ENCODE data around the gene GABRB1.

The GABRB1 gene

GRCh38 chr4:47049347-47049746, 18.0 kb downstream of the GABRB1 start:
- no peak for DNase-seq (ENCODE audit: low read depth)

DNA sequence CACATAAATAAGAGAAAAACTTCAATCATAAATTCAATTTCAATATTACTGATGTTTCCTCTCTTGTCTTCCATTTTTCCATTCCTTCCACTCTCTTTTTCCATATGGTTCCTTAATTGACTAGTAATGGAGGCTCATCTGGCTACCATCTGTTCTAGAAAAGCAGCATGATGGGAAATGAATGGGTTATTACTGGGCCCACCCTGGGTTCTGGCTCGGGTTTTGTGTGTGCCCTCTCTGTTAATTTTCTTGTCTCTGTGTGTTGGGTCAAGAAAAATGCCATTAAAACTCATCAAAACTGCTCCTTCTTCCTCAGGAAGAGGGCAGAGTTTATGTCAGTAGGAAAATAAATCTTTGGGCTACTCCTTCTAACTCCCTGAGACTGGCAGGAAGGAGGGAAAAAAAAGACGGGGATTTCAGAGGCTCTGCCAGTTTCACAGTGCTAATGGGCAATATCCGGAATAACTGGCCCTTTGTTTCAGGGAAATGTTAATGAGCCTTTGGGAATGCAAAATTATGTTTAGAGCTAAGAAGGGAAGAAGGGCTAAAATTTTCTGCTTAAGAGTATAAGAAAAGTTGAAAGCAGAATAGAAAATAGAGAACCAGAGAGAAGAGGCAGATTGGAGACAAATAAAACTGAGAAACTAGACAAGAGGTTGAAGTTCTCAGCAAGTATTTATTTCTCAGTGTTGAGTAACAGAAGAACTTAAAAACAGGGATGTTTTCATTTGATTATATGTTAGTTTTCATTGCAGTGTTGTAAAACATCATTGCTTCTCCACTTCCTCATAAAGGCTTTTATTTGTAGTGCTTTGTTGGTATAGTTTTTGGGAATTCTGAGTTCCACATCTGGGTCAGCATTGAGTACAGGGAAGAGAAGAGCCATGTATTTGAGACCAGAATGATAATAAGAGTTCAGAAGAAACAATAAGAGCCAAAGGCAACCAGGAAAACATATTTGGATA, 19.7 kb downstream of the GABRB1 start:
- DNase-seq (ENCODE audit: low read depth), result no peak

GRCh38 chr4:47053485-47053884, 22.1 kb downstream of the GABRB1 start:
- no peak for DNase-seq (ENCODE audit: low read depth)

DNA sequence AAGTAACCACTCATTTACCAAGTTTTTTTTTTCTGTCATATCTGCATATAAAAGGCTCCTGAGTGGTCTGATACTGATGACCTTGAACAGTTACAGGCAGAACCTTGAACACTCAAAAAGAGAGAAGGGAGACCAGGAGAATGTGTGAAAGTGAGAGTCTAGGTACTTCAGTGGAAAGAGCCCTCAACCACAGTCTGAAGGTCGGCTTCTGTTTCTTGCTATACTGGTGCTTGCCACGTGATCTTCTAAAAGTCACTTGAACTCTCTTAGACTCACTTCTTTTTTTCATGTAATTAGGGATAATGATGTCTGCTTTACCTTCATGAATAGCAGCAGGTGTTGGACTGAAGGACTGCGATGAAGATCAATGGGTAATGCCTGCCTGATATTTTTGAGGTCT, 22.8 kb downstream of the GABRB1 start:
- no peak for DNase-seq (ENCODE audit: low read depth)

- no peak for DNase-seq (ENCODE audit: low read depth)
These were observed 26.6 kb downstream of the GABRB1 start for GRCh38 chr4:47057991-47058390.

DNA sequence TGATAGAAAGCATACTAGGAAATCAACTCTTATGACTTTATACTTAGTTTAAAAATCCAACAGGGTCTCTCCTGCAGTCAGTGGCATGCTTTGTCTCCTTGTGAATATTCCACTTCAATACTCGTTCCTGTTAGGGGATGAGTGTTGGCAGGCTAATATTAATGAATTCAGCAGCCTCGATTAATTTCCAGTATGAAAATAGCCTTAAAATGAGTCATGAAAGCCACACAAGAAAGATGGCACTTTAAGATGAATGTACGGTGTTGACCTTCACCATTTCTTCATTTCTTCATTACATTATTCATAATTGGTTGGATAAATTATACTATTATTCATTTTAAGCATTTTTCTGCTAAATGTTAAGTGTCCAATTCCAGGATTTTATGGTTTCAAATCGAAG, 29.2 kb downstream of the GABRB1 start:
- DNase-seq (ENCODE audit: low read depth), result no peak

DNA sequence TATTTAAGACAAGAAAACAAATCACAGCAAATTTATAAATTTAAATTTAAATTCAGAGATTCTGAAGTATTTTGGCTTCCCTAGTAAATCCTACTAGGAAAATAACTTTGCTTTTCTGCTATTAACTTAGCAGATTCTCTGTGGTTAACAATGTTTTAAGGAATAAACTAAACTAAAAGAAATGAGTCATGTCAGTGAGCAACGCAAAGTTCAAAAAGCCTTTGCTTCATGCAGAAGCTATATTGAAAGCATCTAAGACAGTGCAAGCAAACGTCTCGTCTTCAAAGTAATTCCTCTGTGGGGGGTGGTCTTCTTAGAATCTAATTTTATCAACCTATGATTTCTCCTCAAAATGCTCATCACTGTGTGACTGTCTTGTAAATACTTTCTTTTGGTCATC, 30.1 kb downstream of the GABRB1 start:
- DNase-seq (ENCODE audit: low read depth), result no peak

DNA sequence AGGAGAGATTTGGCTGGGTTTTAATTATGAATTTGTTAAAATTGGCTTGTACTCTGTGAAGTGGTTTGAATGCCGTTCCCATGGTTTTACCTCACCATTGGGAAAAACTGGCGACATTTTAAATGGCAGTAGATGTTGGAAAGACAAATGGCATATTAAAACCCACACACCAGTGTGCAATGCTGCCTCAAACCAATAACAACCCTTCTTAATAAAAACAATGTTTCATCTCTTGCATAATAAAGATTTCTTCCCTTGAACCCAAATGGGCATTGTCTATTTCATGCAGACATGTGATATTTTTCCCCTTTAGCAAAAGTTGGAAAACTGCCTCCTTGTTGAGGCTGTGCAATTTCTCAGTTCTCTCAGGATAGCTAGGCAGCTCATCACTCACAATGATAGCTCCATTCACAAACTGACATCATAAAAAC, 33.7 kb downstream of the GABRB1 start:
- DNase-seq (ENCODE audit: low read depth), result no peak

- DNase-seq (ENCODE audit: low read depth), result no peak
These were observed 37.6 kb downstream of the GABRB1 start for GRCh38 chr4:47068986-47069385.

DNA sequence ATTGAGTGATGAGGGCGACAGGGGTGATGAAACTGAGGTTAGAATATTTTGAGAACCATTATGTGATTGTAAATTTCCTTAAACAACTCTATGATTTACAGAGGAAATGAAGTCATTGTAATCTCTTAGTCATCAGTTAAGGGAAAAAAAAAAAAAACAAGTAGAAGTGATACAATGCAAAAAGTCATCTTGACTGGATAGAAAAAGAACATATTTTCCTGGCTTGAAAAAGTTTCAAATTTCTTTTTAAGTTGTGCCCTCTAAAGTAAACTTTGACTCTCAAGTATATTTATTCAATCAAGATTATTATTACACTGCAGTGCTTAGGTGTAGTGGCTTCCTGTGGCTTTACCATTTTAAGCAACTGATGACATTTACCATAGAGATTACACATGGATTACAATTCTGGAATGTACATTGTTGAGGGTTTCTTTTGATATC, 40.6 kb downstream of the GABRB1 start:
- no peak for DNase-seq (ENCODE audit: low read depth)

DNA sequence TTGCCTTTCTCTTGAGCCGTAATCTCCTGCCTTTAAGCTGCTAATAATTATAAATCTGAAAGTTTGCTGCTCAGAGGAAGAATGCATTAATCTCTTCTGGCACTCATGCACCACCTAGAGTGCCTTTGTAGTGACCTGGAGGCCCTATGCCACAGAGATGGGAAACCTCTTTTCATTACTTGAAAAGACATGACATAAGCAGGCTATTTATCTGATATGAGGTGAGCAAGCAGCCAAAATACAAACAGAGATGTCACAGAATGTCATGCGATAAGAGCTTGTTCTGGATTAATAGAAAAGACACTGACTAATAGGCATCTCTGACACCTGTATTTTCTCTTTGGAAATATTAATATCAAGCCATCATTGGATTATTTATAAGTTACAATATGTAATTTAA, 42.3 kb downstream of the GABRB1 start:
- no peak for DNase-seq (ENCODE audit: low read depth)

DNA sequence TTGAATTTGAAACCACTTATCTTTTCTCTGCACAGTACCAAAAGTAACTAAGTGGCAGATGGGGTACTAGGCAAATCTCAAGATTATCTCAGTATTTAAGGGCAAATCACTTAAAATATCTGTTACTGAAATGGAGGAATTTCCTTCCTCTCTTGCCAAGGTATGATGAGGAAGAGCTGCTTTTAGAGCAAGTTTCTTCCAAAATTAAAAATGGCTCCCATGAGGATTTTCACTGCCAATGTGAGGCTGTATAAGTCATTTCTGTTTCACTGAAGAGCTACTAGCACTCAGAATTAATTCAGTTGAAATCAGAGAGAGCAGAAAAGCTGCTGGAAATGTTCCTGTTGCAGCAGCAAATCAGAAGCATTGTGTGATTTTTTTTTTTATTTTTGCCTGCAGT, 43.4 kb downstream of the GABRB1 start:
- no peak for DNase-seq (ENCODE audit: low read depth)

- no peak for DNase-seq (ENCODE audit: low read depth)
These were observed 43.9 kb downstream of the GABRB1 start for GRCh38 chr4:47075262-47075661.

DNA sequence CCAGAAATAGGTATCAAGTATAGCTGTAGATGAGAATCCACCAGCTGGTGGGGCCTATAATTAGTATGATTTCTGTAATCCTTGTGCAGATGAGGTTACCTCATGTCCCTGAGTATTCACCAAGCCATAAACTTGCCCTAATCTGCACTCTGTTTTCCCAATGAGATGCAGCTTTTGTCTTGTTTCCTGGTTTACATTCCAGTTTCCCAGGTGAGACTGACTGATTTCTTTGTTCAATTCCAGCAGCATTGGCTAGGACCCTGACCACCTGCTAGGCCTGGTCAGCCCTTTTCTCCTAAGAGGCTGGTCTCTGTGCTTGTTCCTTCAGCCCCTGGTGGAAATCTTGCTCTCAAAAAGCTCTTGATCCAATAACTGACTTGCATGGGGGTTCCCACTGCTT, 44.6 kb downstream of the GABRB1 start:
- no peak for DNase-seq (ENCODE audit: low read depth)

DNA sequence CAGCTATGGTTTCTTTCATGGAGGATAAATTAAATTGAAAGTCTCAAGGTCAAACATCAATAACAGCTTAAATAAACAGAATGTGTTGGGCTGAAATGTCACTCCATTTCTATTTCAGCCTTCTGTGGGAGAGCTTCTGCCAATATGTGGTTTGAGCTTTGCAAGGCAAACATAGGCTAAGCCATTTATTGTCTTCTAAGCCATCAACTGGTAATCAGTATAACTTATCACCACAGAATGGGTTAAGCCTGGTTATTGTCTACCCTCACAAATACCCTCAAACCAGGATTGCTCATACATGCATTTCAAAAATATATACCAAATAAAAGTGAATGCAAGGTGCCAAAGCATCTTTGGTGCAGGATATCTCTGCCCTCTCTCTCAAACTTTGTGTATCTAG, 52.7 kb downstream of the GABRB1 start:
- no peak for DNase-seq (ENCODE audit: low read depth)

DNA sequence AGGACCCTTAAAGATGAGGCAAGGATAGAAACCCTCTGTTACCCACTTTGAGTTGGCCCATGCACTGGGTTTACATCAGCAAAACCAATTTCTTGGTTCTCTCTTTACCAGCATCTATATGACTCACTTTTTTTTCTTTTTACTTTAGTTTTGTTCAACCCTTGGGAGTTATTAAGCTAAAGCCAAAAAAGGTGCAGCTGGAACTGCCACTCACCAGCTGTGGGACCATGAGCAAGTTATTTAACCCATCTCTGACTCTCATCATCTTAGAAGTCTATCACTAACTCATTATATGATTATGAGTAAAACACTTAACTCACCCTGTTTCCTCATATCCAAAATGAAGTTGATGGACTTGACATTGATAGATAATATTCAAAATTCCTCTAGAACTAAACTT, 53.4 kb downstream of the GABRB1 start:
- DNase-seq (ENCODE audit: low read depth), result no peak

- DNase-seq (ENCODE audit: low read depth), result no peak
These were observed 56.9 kb downstream of the GABRB1 start for GRCh38 chr4:47088298-47088697.

GRCh38 chr4:47095884-47096283, 64.5 kb downstream of the GABRB1 start:
- DNase-seq (ENCODE audit: low read depth), result no peak

DNA sequence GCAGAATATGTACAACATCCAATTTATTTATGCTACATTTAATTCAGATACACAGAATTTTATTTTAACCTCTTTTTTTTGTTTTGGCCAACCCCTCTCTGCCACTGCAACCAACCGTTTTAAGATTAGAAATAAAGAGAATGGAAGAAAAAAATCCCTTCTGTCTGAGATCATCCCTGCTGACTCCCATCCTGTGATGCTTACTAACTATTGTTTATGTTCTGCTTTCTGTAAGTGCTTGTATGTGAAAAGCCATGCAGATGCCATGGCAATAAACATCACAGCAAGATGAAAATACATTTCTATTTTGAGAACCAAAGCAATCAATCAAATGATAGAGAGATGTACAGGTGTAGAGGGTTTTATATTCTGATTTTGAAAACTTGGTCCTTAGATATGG, 70.1 kb downstream of the GABRB1 start:
- DNase-seq (ENCODE audit: low read depth), result no peak

DNA sequence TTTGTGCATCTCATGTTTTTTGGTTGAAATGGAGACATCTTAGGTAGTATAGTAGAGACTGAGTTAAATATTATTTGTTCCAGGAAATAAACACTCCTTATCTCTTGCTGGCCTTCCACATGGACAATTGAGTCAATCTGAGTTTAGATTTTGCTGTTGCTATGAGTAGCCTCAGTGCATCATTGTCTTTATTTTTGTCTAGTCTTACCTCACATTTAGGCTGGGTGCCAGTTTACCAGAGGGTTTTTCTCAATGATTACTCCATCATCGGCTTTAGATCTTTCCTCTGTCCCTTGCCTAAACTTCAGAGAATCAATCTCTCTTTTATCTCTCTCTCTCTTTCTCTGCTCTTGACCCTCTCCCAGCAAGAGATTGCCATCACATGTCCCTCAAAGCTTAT, 73.6 kb downstream of the GABRB1 start:
- DNase-seq (ENCODE audit: low read depth), result no peak

GRCh38 chr4:47106561-47106960, 75.2 kb downstream of the GABRB1 start:
- no peak for DNase-seq (ENCODE audit: low read depth)

DNA sequence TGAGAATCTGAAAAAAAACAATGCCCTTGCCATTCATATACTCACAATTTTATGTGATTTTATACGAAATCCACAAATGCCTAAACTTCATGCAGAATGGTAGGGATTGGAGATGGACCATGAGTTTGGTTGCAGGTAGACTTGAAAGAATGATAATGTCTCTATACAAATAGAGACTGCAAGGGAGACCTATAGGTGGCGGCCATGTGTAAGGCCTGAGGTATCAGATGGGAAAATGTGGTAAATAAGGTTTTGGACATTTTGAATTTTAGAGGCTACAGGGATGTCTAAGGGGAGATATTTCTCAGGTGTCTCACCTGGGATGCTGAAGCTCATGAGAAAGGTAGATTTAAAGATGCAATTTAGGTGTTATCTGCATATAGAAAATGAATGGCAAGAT, 78.0 kb downstream of the GABRB1 start:
- DNase-seq (ENCODE audit: low read depth), result no peak

GRCh38 chr4:47110546-47111132, 79.3 kb downstream of the GABRB1 start:
- DNase-seq (ENCODE audit: low read depth), result no peak

All from stimulated activated CD8-positive, alpha-beta memory T cell treated with anti-CD3 and anti-CD28 coated beads, Interleukin-7, amount 100 ng/mL, for 24 hours (primary cell).